K562 treated with DMSO at 1 percent for 24 hours (cell line): ENCODE results near the gene IFNA2. TPM values are rescaled to one million over a fixed set of nuclear protein-coding genes. Genes with fewer than 3 reads are reported as not detected.

Experiments
- total RNA-seq: library from RNA; unstranded; fragments of 300-600 nt; gene quantifications from 2 replicates; pipeline ENCODE4 v1.2.3, GENCODE V29; 2022; ENCODE audit warnings: low read depth; ENCODE audit not compliant: insufficient read depth

IFNA2 gene
- total RNA-seq, result not detected in 2 replicates

GRCh38 chr9:21385131-21385670 lies at the start of gene IFNA2:
Gene IFNA2 (minus strand): TSS chr9:21385398. CDS start chr9:21385329, 69 bp downstream.

GRCh38 chr9:21408817-21409216 lies 23.6 kb upstream of the IFNA2 start, which contains the start of gene IFNA8:
Gene IFNA8 (plus strand): TSS chr9:21409117. CDS start chr9:21409177, 60 bp downstream.

GRCh38 chr9:21367957-21368356 lies 17.2 kb downstream of the IFNA2 start, which contains the start of gene IFNA13:
Gene IFNA13 (minus strand): TSS chr9:21368057. CDS start chr9:21368010, 47 bp downstream.

GRCh38 chr9:21350787-21351186 lies 34.4 kb downstream of the IFNA2 start, which contains the start of gene IFNA6:
Gene IFNA6 (minus strand): TSS chr9:21350887. CDS start chr9:21350887, 0 bp downstream.

GRCh38 chr9:21334701-21335632 lies 50.2 kb downstream of the IFNA2 start, which contains the start of gene KLHL9:
Gene KLHL9 (minus strand): TSS chr9:21335404. CDS start chr9:21334859, 545 bp downstream.

Other genes starting within 250 kb of the IFNA2 start
- gene IFNW1, start 243.6 kb downstream of the IFNA2 start, total RNA-seq, result not detected in 2 replicates
- gene IFNA21, start 218.7 kb downstream of the IFNA2 start, total RNA-seq, result not detected in 2 replicates
- not detected in 2 replicates for gene IFNA4, start 197.8 kb downstream of the IFNA2 start, total RNA-seq
- gene IFNA7, start 183.2 kb downstream of the IFNA2 start, total RNA-seq, result not detected in 2 replicates
- not detected in 2 replicates for gene IFNA10, start 178.3 kb downstream of the IFNA2 start, total RNA-seq
- not detected in 2 replicates for gene IFNA16, start 168.1 kb downstream of the IFNA2 start, total RNA-seq
- gene IFNA17, start 157.2 kb downstream of the IFNA2 start, total RNA-seq, result not detected in 2 replicates
- gene IFNA14, start 145.4 kb downstream of the IFNA2 start, total RNA-seq, result not detected in 2 replicates
- not detected in 2 replicates for gene IFNA5, start 80.1 kb downstream of the IFNA2 start, total RNA-seq
- not detected in 2 replicates for gene KLHL9, start 50.0 kb downstream of the IFNA2 start, total RNA-seq
- not detected in 2 replicates for gene IFNA6, start 34.5 kb downstream of the IFNA2 start, total RNA-seq
- gene IFNA13, start 17.3 kb downstream of the IFNA2 start, total RNA-seq, result not detected in 2 replicates
- not detected in 2 replicates for gene IFNA8, start 23.7 kb upstream of the IFNA2 start, total RNA-seq
- gene IFNA1, start 55.0 kb upstream of the IFNA2 start, total RNA-seq, result not detected in 2 replicates
- not detected in 2 replicates for gene IFNE, start 96.9 kb upstream of the IFNA2 start, total RNA-seq